ENCODE measurements around the gene FUT7. TPM values are rescaled to one million over a fixed set of nuclear protein-coding genes. Genes with fewer than 3 reads are reported as not detected.

Gene FUT7
- total and polyA plus RNA-seq, 8 donors, result 0.12 to 0.19 (median 0.18) TPM; not detected in 5

GRCh38 chr9:137009938-137010732 lies 21.8 kb downstream of the FUT7 start:
- no peak for TF ChIP-seq CTCF (IDR thresholded peaks at IDR 0.05)
- H3K9me3 ChIP-seq, result no peaks in the 10 kb centered on the region
- no peak for FAIRE-seq
- DNase-seq, result no peak
- H3K27ac ChIP-seq, result no peak overlapping the region
- H3K4me1 ChIP-seq, result no peaks in the 10 kb centered on the region
- no peaks in the 10 kb centered on the region for H3K27me3 ChIP-seq
- 95 to 97% methylated on average over 45 to 49 of the region's 49 CpGs for WGBS, 2 donors
- intact Hi-C loops (cut with DNase I), result no loop called here
- H3K36me3 ChIP-seq, result peaks cover 0 to 27% (median 0%) of the 10 kb centered on the region in 3 donors
- ATAC-seq, result no peak
- no peak overlapping the region for H3K4me3 ChIP-seq

DNA sequence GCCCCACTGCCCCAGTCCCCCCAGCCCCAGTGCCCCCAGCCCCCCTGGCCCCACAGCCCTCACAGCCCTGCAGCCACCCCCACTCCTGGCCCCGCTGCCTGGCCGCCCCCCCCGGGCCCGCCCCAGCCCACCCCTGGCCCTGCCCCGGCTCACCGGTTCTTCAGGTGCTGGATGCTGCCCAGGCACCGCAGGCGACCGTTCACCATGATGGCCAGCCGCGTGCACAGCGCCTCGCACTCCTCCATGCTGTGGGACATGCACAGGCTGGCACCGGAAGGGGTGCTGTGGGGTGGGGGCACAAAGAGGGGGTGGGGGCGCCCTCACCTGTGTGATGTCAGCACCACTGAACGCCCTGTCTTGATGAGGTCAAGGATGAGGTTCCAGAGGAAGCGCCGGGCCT lies 22.7 kb downstream of the FUT7 start:
- FAIRE-seq, result no peak
- no peak for ATAC-seq
- Histone ChIP-seq H3K36me3 (peaks cover 0 to 22% (median 0%) of the 10 kb centered on the region in 3 donors), H3K9me3 (no peaks in the 10 kb centered on the region), H3K27me3 (no peaks in the 10 kb centered on the region), H3K27ac (no peak overlapping the region), H3K4me3 (no peak overlapping the region), H3K4me1 (no peaks in the 10 kb centered on the region)
- DNase-seq, result no peak
- 93 to 96% methylated on average over 12 to 18 of the region's 18 CpGs for WGBS, 2 donors
- intact Hi-C loops (cut with DNase I), result no loop called here
- TF ChIP-seq CTCF (IDR thresholded peaks at IDR 0.05), result no peak

- H3K27me3 ChIP-seq, result no peaks in the 10 kb centered on the region
- FAIRE-seq, result no peak
Observed at GRCh38 chr9:137008312-137008711, 23.6 kb downstream of the FUT7 start.

DNA sequence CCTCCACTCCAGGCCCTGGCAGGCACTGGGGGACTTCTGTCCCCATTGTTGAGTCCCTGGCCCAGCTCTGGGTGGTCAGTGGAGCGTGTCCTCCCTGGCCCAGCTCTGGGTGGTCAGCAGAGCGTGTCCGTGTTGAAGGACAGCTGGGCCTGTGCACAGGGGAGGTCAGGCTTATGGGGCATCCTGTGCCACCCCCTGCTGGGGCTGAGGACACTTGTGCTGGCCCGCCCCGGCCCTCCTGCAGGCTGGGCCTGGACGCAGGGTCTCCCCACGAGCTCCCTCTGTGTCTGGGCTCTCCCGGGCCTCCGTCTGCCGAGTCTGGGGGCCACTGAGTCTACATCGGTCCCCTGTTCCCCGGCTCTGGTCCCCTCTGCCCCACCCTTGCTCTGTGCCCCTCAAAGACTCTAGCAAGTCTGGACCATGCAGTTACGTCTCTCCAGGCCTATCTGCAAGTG lies 24.0 kb downstream of the FUT7 start:
- Histone ChIP-seq H3K4me1 (no peaks in the 10 kb centered on the region), H3K4me3 (no peak overlapping the region), H3K9me3 (no peaks in the 10 kb centered on the region), H3K27me3 (no peaks in the 10 kb centered on the region), H3K27ac (no peak overlapping the region), H3K36me3 (peaks cover 0 to 22% (median 0%) of the 10 kb centered on the region in 3 donors)
- no peak for FAIRE-seq
- WGBS, 2 donors, result 90 to 98% methylated on average over 12 to 13 of the region's 13 CpGs
- TF ChIP-seq CTCF (IDR thresholded peaks at IDR 0.05), result no peak
- intact Hi-C loops (cut with DNase I), result no loop called here
- ATAC-seq, result no peak
- no peak for DNase-seq

More at GRCh38 chr9:137008312-137008711, 23.6 kb downstream of the FUT7 start:
- Histone ChIP-seq H3K4me1 (no peaks in the 10 kb centered on the region), H3K27ac (no peak overlapping the region), H3K9me3 (no peaks in the 10 kb centered on the region), H3K36me3 (peaks cover 0 to 22% (median 0%) of the 10 kb centered on the region in 3 donors), H3K4me3 (no peak overlapping the region)
- DNase-seq, result no peak
- intact Hi-C loops (cut with DNase I), result no loop called here
- TF ChIP-seq CTCF (IDR thresholded peaks at IDR 0.05), result no peak
- no peak for ATAC-seq
- 83 to 92% methylated on average over 21 to 22 of the region's 22 CpGs for WGBS, 2 donors

Data from pancreas (tissue), 10 donors.